H9 (cell line): ENCODE data around the gene KRTAP10-11. TPM values are rescaled to one million over a fixed set of nuclear protein-coding genes. Genes with fewer than 3 reads are reported as not detected.

ENCODE experiments used
- DNase-seq: peaks from one replicate; pipeline ENCODE4 v3.0.0-alpha.2; 2017
- H2AFZ ChIP-seq: one replicate; pipeline ENCODE4 v1.6.1; 2013; ENCODE audit warnings: mild to moderate bottlenecking, low read length, control low read depth, moderate library complexity
- H2AK5ac ChIP-seq: 2 replicates; pipeline ENCODE4 v1.6.1; 2013; ENCODE audit warnings: low read length, control low read depth, mixed read lengths; ENCODE audit not compliant: insufficient read length
- H2BK120ac ChIP-seq: one replicate; pipeline ENCODE4 v1.6.1; 2013; ENCODE audit warnings: low read depth, mild to moderate bottlenecking, low read length, control low read depth, inconsistent platforms; ENCODE audit not compliant: poor library complexity, severe bottlenecking
- H2BK12ac ChIP-seq: 2 replicates; pipeline ENCODE4 v1.6.1; 2013; ENCODE audit warnings: low read length, control low read depth, mixed read lengths, low read depth; ENCODE audit not compliant: insufficient read length
- H2BK15ac ChIP-seq: 2 replicates; pipeline ENCODE4 v1.6.1; 2013; ENCODE audit warnings: low read depth, low read length, control low read depth
- H2BK20ac ChIP-seq: one replicate; pipeline ENCODE4 v1.6.1; 2013; ENCODE audit warnings: low read depth, mild to moderate bottlenecking, low read length, control low read depth, inconsistent platforms; ENCODE audit not compliant: poor library complexity, severe bottlenecking
- H2BK5ac ChIP-seq: 2 replicates; pipeline ENCODE4 v1.6.1; 2013; ENCODE audit warnings: low read length, control low read depth, mixed read lengths; ENCODE audit not compliant: insufficient read length
- H3K14ac ChIP-seq: 2 replicates; pipeline ENCODE4 v1.6.1; 2013; ENCODE audit warnings: low read length, control low read depth; ENCODE audit not compliant: insufficient read depth
- H3K18ac ChIP-seq: 2 replicates; pipeline ENCODE4 v1.6.1; 2013; ENCODE audit warnings: low read depth, mild to moderate bottlenecking, mixed read lengths, low read length, control low read depth; ENCODE audit not compliant: insufficient read length
- H3K23ac ChIP-seq: 2 replicates; pipeline ENCODE4 v1.6.1; 2013; ENCODE audit warnings: low read length, control low read depth, mixed read lengths, low read depth; ENCODE audit not compliant: insufficient read length
- H3K23me2 ChIP-seq: 2 replicates; pipeline ENCODE4 v1.6.1; 2013; ENCODE audit warnings: low read depth, mild to moderate bottlenecking, mixed read lengths, low read length, control low read depth; ENCODE audit not compliant: insufficient read length, poor library complexity, severe bottlenecking
- H3K27ac ChIP-seq: 2 replicates; pipeline ENCODE4 v1.5.1; 2013; ENCODE audit warnings: low read length, control low read depth, mixed read lengths, low read depth; ENCODE audit not compliant: insufficient read length
- H3K27me3 ChIP-seq: 2 replicates; pipeline ENCODE4 v1.6.1; 2013; ENCODE audit warnings: low read length, control low read depth, inconsistent platforms; ENCODE audit not compliant: insufficient read depth
- H3K4ac ChIP-seq: 2 replicates; pipeline ENCODE4 v1.6.1; 2013; ENCODE audit warnings: low read depth, mild to moderate bottlenecking, control low read depth, inconsistent platforms, low read length, moderate library complexity
- H3K4me1 ChIP-seq: 2 replicates; pipeline ENCODE4 v1.6.1; 2013; ENCODE audit warnings: low read length, control low read depth, inconsistent platforms; ENCODE audit not compliant: insufficient read depth
- H3K4me2 ChIP-seq: 2 replicates; pipeline ENCODE4 v1.6.1; 2013; ENCODE audit warnings: low read length, control low read depth, mixed read lengths; ENCODE audit not compliant: insufficient read length, insufficient read depth
- H3K56ac ChIP-seq: 2 replicates; pipeline ENCODE4 v1.6.1; 2013; ENCODE audit warnings: low read depth, mild to moderate bottlenecking, mixed read lengths, low read length, control low read depth; ENCODE audit not compliant: insufficient read length
- H3K79me1 ChIP-seq: 2 replicates; pipeline ENCODE4 v1.6.1; 2013; ENCODE audit warnings: low read depth, mild to moderate bottlenecking, moderate library complexity, low read length, control low read depth, inconsistent platforms; ENCODE audit not compliant: insufficient read depth, poor library complexity, severe bottlenecking
- H3K79me2 ChIP-seq: 2 replicates; pipeline ENCODE4 v1.6.1; 2013; ENCODE audit warnings: low read length, control low read depth, inconsistent platforms; ENCODE audit not compliant: insufficient read depth
- H3K9ac ChIP-seq: 2 replicates; pipeline ENCODE4 v1.6.1; 2013; ENCODE audit warnings: low read length, control low read depth, mixed read lengths; ENCODE audit not compliant: insufficient read length; ENCODE audit errors: extremely low read depth
- H3K9me3 ChIP-seq: one replicate; pipeline ENCODE4 v1.6.1; 2013; ENCODE audit warnings: low read depth, low read length, inconsistent platforms; ENCODE audit not compliant: control insufficient read depth
- H3T11ph ChIP-seq: one replicate; pipeline ENCODE4 v1.6.1; 2013; ENCODE audit warnings: mild to moderate bottlenecking, low read length, control low read depth, inconsistent platforms
- H4K20me1 ChIP-seq: one replicate; pipeline ENCODE4 v1.6.1; 2013; ENCODE audit not compliant: control insufficient read depth, insufficient read length, insufficient read depth
- H4K5ac ChIP-seq: 2 replicates; pipeline ENCODE4 v1.6.1; 2013; ENCODE audit warnings: low read depth, mild to moderate bottlenecking, mixed read lengths, low read length, control low read depth; ENCODE audit not compliant: insufficient read length
- H4K8ac ChIP-seq: replicated peaks from 2 replicates; pipeline ENCODE4 v1.6.1; 2013; ENCODE audit warnings: low read length, control low read depth, mixed read lengths, low read depth; ENCODE audit not compliant: insufficient read length
- H4K91ac ChIP-seq: 2 replicates; pipeline ENCODE4 v1.6.1; 2013; ENCODE audit warnings: low read depth, mild to moderate bottlenecking, moderate library complexity, mixed read lengths, low read length, control low read depth; ENCODE audit not compliant: insufficient read length
- H3K27ac Mint-ChIP-seq, 3 experiments: 2 replicates in 2 of 3; 3 replicates in 1 of 3; pipeline ENCODE4 v1.8.0; 2020 to 2021; ENCODE audit warnings: mixed read lengths in 3 of 3, mild to moderate bottlenecking in 1 of 3, moderate library complexity in 1 of 3
- H3K27me3 Mint-ChIP-seq: 2 replicates; pipeline ENCODE4 v1.8.0; 2021; ENCODE audit warnings: low read depth, mild to moderate bottlenecking, moderate library complexity, mixed read lengths
- H3K36me3 Mint-ChIP-seq, 3 experiments: 2 replicates in 2 of 3; 3 replicates in 1 of 3; pipeline ENCODE4 v1.8.0; 2020 to 2021; ENCODE audit warnings: low read depth in 3 of 3, mixed read lengths in 3 of 3; ENCODE audit not compliant: insufficient read depth in 1 of 3
- H3K4me1 Mint-ChIP-seq, 2 experiments: 2 replicates each; pipeline ENCODE4 v1.8.0; 2020; ENCODE audit warnings: mixed read lengths in 2 of 2
- H3K4me3 Mint-ChIP-seq, 2 experiments: 2 replicates in 1 of 2; 3 replicates in 1 of 2; pipeline ENCODE4 v1.8.0; 2020 to 2021; ENCODE audit warnings: mild to moderate bottlenecking in 2 of 2, mixed read lengths in 2 of 2, moderate library complexity in 1 of 2
- H3K9me3 Mint-ChIP-seq, 2 experiments: 2 replicates in 1 of 2; 3 replicates in 1 of 2; pipeline ENCODE4 v1.8.0; 2020; ENCODE audit warnings: mild to moderate bottlenecking in 2 of 2, mixed read lengths in 2 of 2, moderate library complexity in 1 of 2
- WGBS: extraction: QIAGEN DNeasy Blood & Tissue Kit; methylation state at CpG from one replicate; pipeline ENCODE4 v1.1.7; 2013; ENCODE audit warnings: missing lambda C conversion rate, low lambda C conversion rate, mixed read lengths; ENCODE audit not compliant: insufficient read length; ENCODE audit errors: extremely low coverage; 5-methylcytosine and 5-hydroxymethylcytosine counted together
- total RNA-seq: library from RNA; stranded (reverse); gene quantifications from 2 replicates; pipeline ENCODE4 v1.2.1, GENCODE V29; 2021
- TF ChIP-seq, protein P1 (sequence below): fragments of 200-600 bp; sonication (generic); conservative IDR thresholded peaks from 3 replicates; pipeline ENCODE4 v1.8.0; 2021; ENCODE audit warnings: antibody characterized with exemption, mild to moderate bottlenecking

Gene KRTAP10-11
- total RNA-seq, 1 experiment from 2014 or later = not detected

DNA sequence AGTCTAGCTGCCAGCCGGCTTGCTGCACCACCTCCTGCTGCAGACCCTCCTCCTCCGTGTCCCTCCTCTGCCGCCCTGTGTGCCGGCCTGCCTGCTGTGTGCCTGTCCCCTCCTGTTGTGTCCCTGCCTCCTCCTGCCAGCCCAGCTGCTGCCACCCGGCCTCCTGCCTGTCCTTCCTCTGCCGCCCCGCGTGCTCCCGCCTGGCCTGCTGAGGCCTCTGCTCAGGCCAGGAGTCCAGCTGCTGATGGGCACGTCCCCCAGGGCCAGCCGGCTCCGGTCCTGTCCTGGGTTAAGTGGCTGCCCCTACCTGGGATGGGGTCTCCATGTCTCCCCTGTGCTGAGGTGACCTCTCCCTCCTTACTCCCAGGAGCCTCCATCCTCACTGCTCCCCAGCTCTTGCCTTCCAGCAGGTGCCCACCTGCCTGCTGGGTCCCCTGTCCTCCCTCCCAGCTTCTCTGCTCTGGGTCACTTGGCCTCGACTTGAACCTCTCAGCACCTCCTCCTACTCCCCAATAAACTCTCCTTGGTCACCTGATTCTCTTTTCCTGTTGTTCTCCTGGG lies 33.5 kb upstream of the KRTAP10-11 start:
- H3K27me3 Mint-ChIP-seq = peaks cover 7% of the 10 kb centered on the region
- H2AK5ac ChIP-seq = no peak overlapping the region
- no CpG with 5 or more reads among the region's 13 CpGs for WGBS

More for the DNA sequence above, 33.5 kb upstream of the KRTAP10-11 start:
- Histone ChIP-seq H3K79me2 (no peaks in the 10 kb centered on the region), H2BK20ac (no peak overlapping the region), H2BK12ac (no peak overlapping the region), H3K27me3 (no peaks in the 10 kb centered on the region), H3T11ph (no peak overlapping the region), H2BK120ac (no peak overlapping the region), H3K27ac (no peak overlapping the region), H3K4me1 (no peaks in the 10 kb centered on the region), H4K20me1 (no peaks in the 10 kb centered on the region), H3K18ac (no peak overlapping the region), H3K23me2 (no peaks in the 10 kb centered on the region), H3K9ac (no peak overlapping the region), H3K4me2 (no peak overlapping the region), H3K56ac (no peak overlapping the region), H4K5ac (no peak overlapping the region), H2BK15ac (no peak overlapping the region), H3K23ac (no peak overlapping the region), H3K79me1 (no peaks in the 10 kb centered on the region), H2AFZ (no peak overlapping the region), H2BK5ac (no peak overlapping the region), H4K91ac (no peak overlapping the region), H3K14ac (no peak overlapping the region), H4K8ac (no peak overlapping the region), H3K4ac (no peak overlapping the region), H3K9me3 (peaks cover 9% of the 10 kb centered on the region)
- TF ChIP-seq, protein P1, sequence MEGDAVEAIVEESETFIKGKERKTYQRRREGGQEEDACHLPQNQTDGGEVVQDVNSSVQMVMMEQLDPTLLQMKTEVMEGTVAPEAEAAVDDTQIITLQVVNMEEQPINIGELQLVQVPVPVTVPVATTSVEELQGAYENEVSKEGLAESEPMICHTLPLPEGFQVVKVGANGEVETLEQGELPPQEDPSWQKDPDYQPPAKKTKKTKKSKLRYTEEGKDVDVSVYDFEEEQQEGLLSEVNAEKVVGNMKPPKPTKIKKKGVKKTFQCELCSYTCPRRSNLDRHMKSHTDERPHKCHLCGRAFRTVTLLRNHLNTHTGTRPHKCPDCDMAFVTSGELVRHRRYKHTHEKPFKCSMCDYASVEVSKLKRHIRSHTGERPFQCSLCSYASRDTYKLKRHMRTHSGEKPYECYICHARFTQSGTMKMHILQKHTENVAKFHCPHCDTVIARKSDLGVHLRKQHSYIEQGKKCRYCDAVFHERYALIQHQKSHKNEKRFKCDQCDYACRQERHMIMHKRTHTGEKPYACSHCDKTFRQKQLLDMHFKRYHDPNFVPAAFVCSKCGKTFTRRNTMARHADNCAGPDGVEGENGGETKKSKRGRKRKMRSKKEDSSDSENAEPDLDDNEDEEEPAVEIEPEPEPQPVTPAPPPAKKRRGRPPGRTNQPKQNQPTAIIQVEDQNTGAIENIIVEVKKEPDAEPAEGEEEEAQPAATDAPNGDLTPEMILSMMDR = no peak
- H3K36me3 Mint-ChIP-seq = peaks cover 8 to 26% (median 21%) of the 10 kb centered on the region in 3 experiments
- H3K4me3 Mint-ChIP-seq = no peak overlapping the region
- H3K27ac Mint-ChIP-seq = no peak overlapping the region; a peak in 1 of 7 replicates
- H3K9me3 Mint-ChIP-seq = peaks cover 33 to 37% of the 10 kb centered on the region in 2 experiments
- DNase-seq = no peak
- H3K4me1 Mint-ChIP-seq = peaks cover 20 to 25% of the 10 kb centered on the region in 2 experiments
